Vagina (tissue), 2 donors: ENCODE measurements around the gene IPO11. TPM values are rescaled to one million over a fixed set of nuclear protein-coding genes. Genes with fewer than 3 reads are reported as not detected.

Source experiments
- DNase-seq, 2 donors: peaks; one replicate each; pipeline ENCODE4 v3.0.0-alpha.2; 2017; ENCODE audit errors: extremely low spot score in 2 of 2
- H3K27ac ChIP-seq: fragments of 200-600 bp; sonication (generic); one replicate; pipeline ENCODE4 v1.5.1; 2019
- H3K27me3 ChIP-seq: fragments of 200-600 bp; sonication (generic); one replicate; pipeline ENCODE4 v1.5.1; 2019
- H3K36me3 ChIP-seq, 2 donors: fragments of 200-600 bp; sonication (generic); one replicate each; pipeline ENCODE4 v1.5.1; 2017 to 2019
- H3K4me1 ChIP-seq: fragments of 200-600 bp; sonication (generic); one replicate; pipeline ENCODE4 v1.5.1; 2019
- H3K4me3 ChIP-seq, 2 donors: fragments of 200-600 bp; sonication (generic); 1 replicate in 1 of 2; 2 replicates in 1 of 2; pipeline ENCODE4 v1.5.1; 2016 to 2019
- H3K9me3 ChIP-seq: fragments of 200-600 bp; sonication (generic); one replicate; pipeline ENCODE4 v1.5.1; 2019
- POLR2A ChIP-seq, 2 donors: fragments of 450-650 bp; IDR thresholded peaks; one replicate each; pipeline ENCODE4 v1.6.1; 2017; ENCODE audit warnings: antibody characterized with exemption in 2 of 2, mild to moderate bottlenecking in 2 of 2, moderate library complexity in 2 of 2
- POLR2AphosphoS5 ChIP-seq, 2 donors: sonication (generic); formaldehyde crosslinking; IDR thresholded peaks; one replicate each; pipeline ENCODE4 v1.9.0; 2017; ENCODE audit warnings: antibody characterized with exemption in 2 of 2, mild to moderate bottlenecking in 2 of 2, low read depth in 1 of 2; ENCODE audit not compliant: insufficient read depth in 1 of 2
- intact Hi-C: fragments of 100-400 bp; cut with DNase I; formaldehyde crosslinking; loops from one replicate; pipeline ENCODE4 v1.15.1; 2023
- total RNA-seq: library from RNA; depleted of rRNA; stranded (reverse); fragments of >200 nt; gene quantifications from one replicate; pipeline ENCODE4 v1.2.3, GENCODE V29; 2016
- TF ChIP-seq, protein P1 (sequence below), 3 experiments: fragments of 450-650 bp in 2 of 3; fragments of 200-600 bp in 1 of 3; sonication (generic) in 1 of 3; IDR thresholded peaks; one replicate each; pipeline ENCODE4 v1.5.1; 2017 to 2019; ENCODE audit warnings: antibody characterized with exemption in 3 of 3, mild to moderate bottlenecking in 2 of 3, moderate library complexity in 2 of 3

The IPO11 gene
- total RNA-seq, 1 donor from 2014 or later: 31.2 TPM

- Histone ChIP-seq H3K4me1 (no peaks in the 10 kb centered on the region), H3K27ac (no peak overlapping the region), H3K27me3 (no peaks in the 10 kb centered on the region), H3K4me3 (no peak overlapping the region), H3K36me3 (peaks cover 0 to 16% of the 10 kb centered on the region in 2 donors), H3K9me3 (no peaks in the 10 kb centered on the region)
- intact Hi-C loops: no loop called here
- DNase-seq: no peak
- TF ChIP-seq POLR2A (IDR thresholded peaks at IDR 0.05) (no peak), POLR2AphosphoS5 (IDR thresholded peaks at IDR 0.05; ENCODE audit: insufficient read depth in 1 of 2, low read depth in 1 of 2) (no peak)
- TF ChIP-seq, protein P1, sequence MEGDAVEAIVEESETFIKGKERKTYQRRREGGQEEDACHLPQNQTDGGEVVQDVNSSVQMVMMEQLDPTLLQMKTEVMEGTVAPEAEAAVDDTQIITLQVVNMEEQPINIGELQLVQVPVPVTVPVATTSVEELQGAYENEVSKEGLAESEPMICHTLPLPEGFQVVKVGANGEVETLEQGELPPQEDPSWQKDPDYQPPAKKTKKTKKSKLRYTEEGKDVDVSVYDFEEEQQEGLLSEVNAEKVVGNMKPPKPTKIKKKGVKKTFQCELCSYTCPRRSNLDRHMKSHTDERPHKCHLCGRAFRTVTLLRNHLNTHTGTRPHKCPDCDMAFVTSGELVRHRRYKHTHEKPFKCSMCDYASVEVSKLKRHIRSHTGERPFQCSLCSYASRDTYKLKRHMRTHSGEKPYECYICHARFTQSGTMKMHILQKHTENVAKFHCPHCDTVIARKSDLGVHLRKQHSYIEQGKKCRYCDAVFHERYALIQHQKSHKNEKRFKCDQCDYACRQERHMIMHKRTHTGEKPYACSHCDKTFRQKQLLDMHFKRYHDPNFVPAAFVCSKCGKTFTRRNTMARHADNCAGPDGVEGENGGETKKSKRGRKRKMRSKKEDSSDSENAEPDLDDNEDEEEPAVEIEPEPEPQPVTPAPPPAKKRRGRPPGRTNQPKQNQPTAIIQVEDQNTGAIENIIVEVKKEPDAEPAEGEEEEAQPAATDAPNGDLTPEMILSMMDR (IDR thresholded peaks at IDR 0.05): no peak
Measured at GRCh38 chr5:62626534-62626933, 214.0 kb downstream of the IPO11 start.

DNA sequence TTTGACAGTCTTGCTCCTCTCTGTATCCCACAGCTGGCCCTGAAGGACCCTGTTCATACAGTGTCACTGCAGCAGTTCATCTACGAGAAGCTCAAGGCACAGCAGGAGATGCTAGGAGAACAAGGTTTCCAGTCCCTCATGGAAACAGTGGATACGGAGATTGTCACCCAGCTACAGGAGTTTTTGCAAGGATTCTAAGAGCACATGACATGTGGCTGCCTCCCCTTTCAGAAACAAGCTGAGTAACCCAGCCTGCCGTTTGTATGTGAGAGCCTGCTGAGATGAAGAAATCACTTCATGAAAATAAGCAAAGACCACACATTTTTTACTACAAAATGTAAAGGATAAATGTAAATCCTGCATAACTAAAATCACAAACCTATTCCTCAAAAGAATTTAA, 214.6 kb downstream of the IPO11 start:
- TF ChIP-seq, protein P1 (IDR thresholded peaks at IDR 0.05): no peak
- TF ChIP-seq POLR2AphosphoS5 (IDR thresholded peaks at IDR 0.05; ENCODE audit: insufficient read depth in 1 of 2, low read depth in 1 of 2) (no peak), POLR2A (IDR thresholded peaks at IDR 0.05) (no peak)

DNA sequence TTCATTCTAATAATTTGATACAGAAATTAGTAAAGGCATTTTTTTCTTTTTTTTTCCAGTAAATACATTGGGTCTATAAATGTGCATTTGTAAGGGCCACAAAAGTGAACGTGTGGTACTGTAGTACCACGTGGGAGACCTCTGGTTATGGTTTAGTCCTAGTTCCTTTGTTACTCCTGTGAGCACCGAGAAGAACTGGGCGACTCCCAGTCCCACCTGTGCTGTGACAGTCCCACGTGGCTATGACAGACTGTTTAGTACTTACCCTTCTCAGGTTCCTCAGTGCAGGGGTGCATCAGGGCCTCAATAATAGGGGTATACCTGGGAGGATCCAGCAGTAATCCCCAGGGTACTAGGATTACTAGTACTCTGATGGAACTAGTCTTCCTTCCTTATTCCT, 215.3 kb downstream of the IPO11 start:
- H3K27me3 ChIP-seq: no peaks in the 10 kb centered on the region
- TF ChIP-seq POLR2A (IDR thresholded peaks at IDR 0.05) (no peak), POLR2AphosphoS5 (IDR thresholded peaks at IDR 0.05; ENCODE audit: insufficient read depth in 1 of 2, low read depth in 1 of 2) (no peak)
- TF ChIP-seq, protein P1 (IDR thresholded peaks at IDR 0.05): no peak
- no peaks in the 10 kb centered on the region for H3K4me1 ChIP-seq
- H3K27ac ChIP-seq: no peak overlapping the region
- DNase-seq: no peak
- no peaks in the 10 kb centered on the region for H3K9me3 ChIP-seq
- peaks cover 0 to 16% of the 10 kb centered on the region in 2 donors for H3K36me3 ChIP-seq
- intact Hi-C loops: no loop called here
- no peak overlapping the region for H3K4me3 ChIP-seq

More for the DNA sequence above, 214.6 kb downstream of the IPO11 start:
- intact Hi-C loops: no loop called here
- Histone ChIP-seq H3K4me3 (no peak overlapping the region), H3K9me3 (no peaks in the 10 kb centered on the region), H3K4me1 (no peaks in the 10 kb centered on the region), H3K27ac (no peak overlapping the region), H3K36me3 (peaks cover 0 to 16% of the 10 kb centered on the region in 2 donors), H3K27me3 (no peaks in the 10 kb centered on the region)
- DNase-seq: no peak

DNA sequence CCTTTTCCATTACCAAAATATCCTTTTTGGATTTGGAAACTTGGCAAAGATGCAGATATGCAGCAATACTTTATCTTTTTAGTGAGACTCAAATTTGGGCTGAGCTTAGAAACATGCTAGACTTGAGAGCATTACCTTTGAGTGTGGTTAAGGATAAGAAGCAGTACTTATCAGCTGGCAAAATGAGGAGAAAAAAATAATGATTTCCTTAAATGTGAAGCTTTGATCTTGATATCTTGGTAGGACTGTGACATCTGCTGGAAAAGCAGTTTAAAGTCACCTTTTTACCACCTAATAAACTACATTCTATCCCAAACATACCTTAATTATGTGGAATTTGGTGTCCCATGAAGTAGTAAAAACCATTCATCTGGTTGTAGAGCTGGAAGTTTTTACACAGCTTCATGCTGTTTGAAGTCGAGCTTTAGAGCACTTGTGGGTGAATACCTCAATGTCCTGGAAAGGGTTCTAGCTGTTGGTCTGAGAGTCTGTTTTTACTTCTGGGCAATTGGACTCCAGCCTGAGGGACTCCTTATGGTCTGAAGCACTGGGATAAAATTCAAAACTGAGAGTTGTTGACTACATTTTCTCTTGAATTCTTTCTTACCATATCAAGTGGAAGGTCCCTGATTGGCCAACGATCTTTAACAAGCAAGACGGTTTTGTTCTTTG, 219.5 kb downstream of the IPO11 start:
- Histone ChIP-seq H3K4me3 (no peak overlapping the region), H3K9me3 (no peaks in the 10 kb centered on the region), H3K36me3 (peaks cover 0 to 15% of the 10 kb centered on the region in 2 donors), H3K27me3 (no peaks in the 10 kb centered on the region), H3K27ac (no peak overlapping the region), H3K4me1 (no peaks in the 10 kb centered on the region)
- intact Hi-C loops: no loop called here
- TF ChIP-seq, protein P1 (IDR thresholded peaks at IDR 0.05): no peak
- no peak for TF ChIP-seq POLR2AphosphoS5 (IDR thresholded peaks at IDR 0.05; ENCODE audit: insufficient read depth in 1 of 2, low read depth in 1 of 2)
- no peak for TF ChIP-seq POLR2A (IDR thresholded peaks at IDR 0.05)
- DNase-seq: no peak

GRCh38 chr5:62633243-62633642, 220.7 kb downstream of the IPO11 start:
- H3K9me3 ChIP-seq: no peaks in the 10 kb centered on the region
- H3K36me3 ChIP-seq: peaks cover 0 to 5% of the 10 kb centered on the region in 2 donors
- no peak overlapping the region for H3K27ac ChIP-seq
- no peaks in the 10 kb centered on the region for H3K27me3 ChIP-seq
- DNase-seq: no peak
- no peaks in the 10 kb centered on the region for H3K4me1 ChIP-seq
- intact Hi-C loops: no loop called here
- TF ChIP-seq, protein P1 (IDR thresholded peaks at IDR 0.05): no peak
- TF ChIP-seq POLR2A (IDR thresholded peaks at IDR 0.05): no peak
- TF ChIP-seq POLR2AphosphoS5 (IDR thresholded peaks at IDR 0.05; ENCODE audit: insufficient read depth in 1 of 2, low read depth in 1 of 2): no peak
- no peak overlapping the region for H3K4me3 ChIP-seq
